MM.1S (cell line): Measurements from ENCODE around the gene AMY1A.
"Not testable (repeated sequence)": the region's sequence is repeated elsewhere in the genome, so short reads cannot be mapped to it uniquely, and the experiment has no call there.

Experiments
- DNase-seq: peaks from one replicate; pipeline ENCODE4 v3.0.0-alpha.2; 2015
- H2AFZ ChIP-seq: fragments of 300-600 bp; sonication (generic); 2 replicates; pipeline ENCODE4 v1.6.0; 2016; ENCODE audit warnings: antibody characterized with exemption, low read length
- H3F3A ChIP-seq: fragments of 300-600 bp; sonication (generic); 2 replicates; pipeline ENCODE4 v1.6.1; 2016; ENCODE audit warnings: mild to moderate bottlenecking, antibody characterized with exemption, low read length, moderate library complexity, mixed read lengths; ENCODE audit not compliant: insufficient read depth
- H3K27ac ChIP-seq: fragments of 300-600 bp; sonication (generic); 2 replicates; pipeline ENCODE4 v1.5.1; 2016; ENCODE audit warnings: mild to moderate bottlenecking, low read length
- H3K27me3 ChIP-seq: fragments of 300-600 bp; sonication (generic); replicated peaks from 2 replicates; pipeline ENCODE4 v1.6.0; 2016; ENCODE audit warnings: low read length; ENCODE audit not compliant: insufficient read depth
- H3K36me3 ChIP-seq: fragments of 300-600 bp; sonication (generic); replicated peaks from 2 replicates; pipeline ENCODE4 v1.6.1; 2016; ENCODE audit warnings: mild to moderate bottlenecking, low read length, mixed read lengths; ENCODE audit not compliant: insufficient read depth
- H3K4me1 ChIP-seq: fragments of 300-600 bp; sonication (generic); 2 replicates; pipeline ENCODE4 v1.6.1; 2016; ENCODE audit warnings: low read length, mixed read lengths
- H3K4me2 ChIP-seq: fragments of 300-600 bp; sonication (generic); 2 replicates; pipeline ENCODE4 v1.6.0; 2016; ENCODE audit warnings: low read depth, low read length
- H3K4me3 ChIP-seq: fragments of 300-600 bp; sonication (generic); 2 replicates; pipeline ENCODE4 v1.5.1; 2016; ENCODE audit warnings: low read length, mixed read lengths
- H3K79me2 ChIP-seq: fragments of 300-600 bp; sonication (generic); 2 replicates; pipeline ENCODE4 v1.6.1; 2016; ENCODE audit warnings: mixed run types, low read length, mixed read lengths
- H3K9ac ChIP-seq: fragments of 300-600 bp; sonication (generic); 2 replicates; pipeline ENCODE4 v1.6.1; 2016; ENCODE audit warnings: low read length, mixed read lengths
- H3K9me2 ChIP-seq: fragments of 300-600 bp; sonication (generic); replicated peaks from 2 replicates; pipeline ENCODE4 v1.6.1; 2016; ENCODE audit warnings: mild to moderate bottlenecking, low read length, mixed read lengths; ENCODE audit not compliant: insufficient read depth
- H3K9me3 ChIP-seq: fragments of 300-600 bp; sonication (generic); replicated peaks from 2 replicates; pipeline ENCODE4 v1.6.1; 2016; ENCODE audit warnings: mild to moderate bottlenecking, low read length, mixed read lengths; ENCODE audit not compliant: insufficient read depth
- H4K20me1 ChIP-seq: fragments of 300-600 bp; sonication (generic); 2 replicates; pipeline ENCODE4 v1.6.1; 2016; ENCODE audit warnings: mild to moderate bottlenecking, low read length, moderate library complexity, mixed read lengths; ENCODE audit not compliant: insufficient read depth
- EZH2 ChIP-seq: fragments of 300-600 bp; sonication (generic); optimal IDR thresholded peaks from 2 replicates; pipeline ENCODE3; 2017; ENCODE audit warnings: low read depth, mild to moderate bottlenecking, antibody characterized with exemption, low read length, mixed read lengths
- EZH2phosphoT487 ChIP-seq: fragments of 300-600 bp; sonication (generic); IDR thresholded peaks from 2 replicates; pipeline ENCODE4 v1.6.1; 2018; ENCODE audit warnings: antibody characterized with exemption, low read length
- TF ChIP-seq, protein P1 (sequence below): fragments of 300-600 bp; sonication (generic); IDR thresholded peaks from 2 replicates; pipeline ENCODE4 v1.5.1; 2016; ENCODE audit warnings: antibody characterized with exemption, low read length, mixed read lengths

The AMY1A gene

DNA sequence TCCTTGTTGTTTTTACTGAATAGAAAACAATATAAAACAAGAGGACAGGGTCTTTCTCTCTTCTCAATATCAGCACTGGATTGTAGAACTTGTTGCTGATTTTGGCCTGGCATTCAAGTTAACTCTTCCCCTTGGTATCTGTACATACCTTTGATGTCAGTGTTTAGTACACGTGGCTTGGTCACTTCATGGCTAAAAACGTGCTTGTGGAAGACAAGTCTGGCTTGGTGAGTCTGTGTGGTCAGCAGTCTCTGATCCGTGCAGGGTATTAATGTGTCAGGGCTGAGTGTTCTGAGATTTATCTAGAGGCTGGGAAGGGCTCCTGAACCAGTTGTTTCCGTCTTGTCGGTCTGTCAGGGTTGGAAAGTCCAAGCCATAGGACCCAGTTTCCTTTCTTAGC lies at the start of gene AMY1A:
TSS of gene AMY1A (plus strand) at position 301 of the 400 bp plus-strand sequence. CDS start 571 bp downstream, outside the sequence.
- H4K20me1 ChIP-seq, H3K27ac ChIP-seq, H2AFZ ChIP-seq, H3K4me3 ChIP-seq, H3K27me3 ChIP-seq, DNase-seq, H3K4me2 ChIP-seq, H3K79me2 ChIP-seq, H3K4me1 ChIP-seq, H3K36me3 ChIP-seq, H3K9ac ChIP-seq, H3K9me3 ChIP-seq, H3K9me2 ChIP-seq, H3F3A ChIP-seq: not testable (repeated sequence)

DNA sequence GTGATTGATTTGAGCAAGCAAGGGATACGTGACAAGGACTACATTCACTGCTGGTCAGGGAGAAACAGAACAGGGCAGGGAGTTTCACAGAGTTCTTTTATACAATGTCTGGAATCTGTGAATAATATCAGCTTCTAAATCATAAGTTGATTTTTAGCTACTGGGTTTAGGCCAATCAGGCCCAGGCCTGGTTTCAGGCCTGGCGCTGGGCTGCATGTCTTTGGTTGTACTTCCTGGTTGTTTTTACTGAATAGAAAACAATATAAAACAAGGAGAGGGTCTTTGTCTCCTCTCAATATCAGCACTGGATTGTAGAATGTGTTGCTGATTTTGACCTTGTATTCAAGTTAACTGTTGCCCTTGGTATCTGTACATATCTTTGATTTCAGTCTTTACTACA lies 39.2 kb upstream of the AMY1A start:
- no peaks in the 10 kb centered on the region for H4K20me1 ChIP-seq
- no peaks in the 10 kb centered on the region for H3K27me3 ChIP-seq
- no peaks in the 10 kb centered on the region for H3F3A ChIP-seq
- no peak overlapping the region for H2AFZ ChIP-seq
- H3K9ac ChIP-seq, result no peak overlapping the region
- no peaks in the 10 kb centered on the region for H3K4me1 ChIP-seq
- no peak for DNase-seq
- no peaks in the 10 kb centered on the region for H3K9me3 ChIP-seq
- TF ChIP-seq, protein P1, sequence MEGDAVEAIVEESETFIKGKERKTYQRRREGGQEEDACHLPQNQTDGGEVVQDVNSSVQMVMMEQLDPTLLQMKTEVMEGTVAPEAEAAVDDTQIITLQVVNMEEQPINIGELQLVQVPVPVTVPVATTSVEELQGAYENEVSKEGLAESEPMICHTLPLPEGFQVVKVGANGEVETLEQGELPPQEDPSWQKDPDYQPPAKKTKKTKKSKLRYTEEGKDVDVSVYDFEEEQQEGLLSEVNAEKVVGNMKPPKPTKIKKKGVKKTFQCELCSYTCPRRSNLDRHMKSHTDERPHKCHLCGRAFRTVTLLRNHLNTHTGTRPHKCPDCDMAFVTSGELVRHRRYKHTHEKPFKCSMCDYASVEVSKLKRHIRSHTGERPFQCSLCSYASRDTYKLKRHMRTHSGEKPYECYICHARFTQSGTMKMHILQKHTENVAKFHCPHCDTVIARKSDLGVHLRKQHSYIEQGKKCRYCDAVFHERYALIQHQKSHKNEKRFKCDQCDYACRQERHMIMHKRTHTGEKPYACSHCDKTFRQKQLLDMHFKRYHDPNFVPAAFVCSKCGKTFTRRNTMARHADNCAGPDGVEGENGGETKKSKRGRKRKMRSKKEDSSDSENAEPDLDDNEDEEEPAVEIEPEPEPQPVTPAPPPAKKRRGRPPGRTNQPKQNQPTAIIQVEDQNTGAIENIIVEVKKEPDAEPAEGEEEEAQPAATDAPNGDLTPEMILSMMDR, result no peak
- TF ChIP-seq EZH2phosphoT487 (no peak), EZH2 (no peak)
- no peak overlapping the region for H3K4me2 ChIP-seq
- no peak overlapping the region for H3K4me3 ChIP-seq
- no peaks in the 10 kb centered on the region for H3K36me3 ChIP-seq
- H3K79me2 ChIP-seq, result no peaks in the 10 kb centered on the region
- H3K27ac ChIP-seq, result no peak overlapping the region
- H3K9me2 ChIP-seq, result no peaks in the 10 kb centered on the region

DNA sequence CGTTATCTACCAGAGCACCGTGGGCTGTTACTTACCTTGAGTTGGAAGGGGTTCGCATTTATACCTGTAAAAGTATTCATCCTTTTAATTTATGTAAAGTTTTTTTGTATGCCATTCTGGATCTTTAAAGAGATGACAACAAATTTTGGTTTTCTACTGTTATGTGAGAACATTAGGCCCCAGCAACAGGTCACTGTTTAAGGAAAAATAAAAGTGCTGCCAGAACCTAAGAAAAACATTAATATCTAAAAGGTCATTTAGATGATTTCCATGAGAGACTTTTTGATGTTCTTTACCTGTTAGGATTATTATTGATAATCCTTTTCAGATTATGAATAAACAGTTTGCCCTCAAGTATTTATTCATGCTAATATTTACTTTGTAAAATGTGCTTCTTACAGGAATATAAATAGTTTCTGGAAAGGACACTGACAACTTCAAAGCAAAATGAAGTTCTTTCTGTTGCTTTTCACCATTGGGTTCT lies 38.5 kb upstream of the AMY1A start, which contains the start of gene AMY2A:
TSS of gene AMY2A (plus strand) at position 434 of the 484 bp plus-strand sequence. CDS start at position 448, 14 bp downstream.
- DNase-seq, H4K20me1 ChIP-seq, H3K4me2 ChIP-seq, H3K27ac ChIP-seq, H3K4me1 ChIP-seq, H3F3A ChIP-seq, H2AFZ ChIP-seq, H3K9ac ChIP-seq, H3K4me3 ChIP-seq, H3K9me2 ChIP-seq, H3K27me3 ChIP-seq, H3K36me3 ChIP-seq, H3K79me2 ChIP-seq, H3K9me3 ChIP-seq: not testable (repeated sequence)

DNA sequence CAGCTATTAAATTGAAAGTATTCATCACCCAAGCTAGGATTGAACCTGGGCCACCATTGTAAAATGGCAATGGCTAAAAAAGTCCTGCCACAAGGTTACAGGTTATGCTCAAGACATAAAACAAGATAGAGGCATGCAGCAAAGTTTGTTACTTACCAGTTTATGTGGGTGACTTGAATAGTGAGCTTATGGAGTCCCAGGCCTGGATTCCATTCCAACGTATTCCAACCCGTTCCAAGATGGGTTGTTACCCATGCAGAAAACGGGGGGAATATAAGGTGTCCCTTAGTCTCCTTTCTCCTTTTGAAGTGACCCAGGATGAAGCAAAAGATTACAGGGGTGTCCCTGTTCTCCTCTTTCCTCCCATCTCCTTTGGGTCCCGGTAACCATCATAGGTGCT lies 28.1 kb upstream of the AMY1A start:
- not testable (repeated sequence) for H3F3A ChIP-seq, H3K36me3 ChIP-seq, H3K79me2 ChIP-seq, H3K27me3 ChIP-seq, H3K4me3 ChIP-seq, H2AFZ ChIP-seq, H3K4me2 ChIP-seq, H3K9me3 ChIP-seq, H3K9me2 ChIP-seq, H3K9ac ChIP-seq, H3K27ac ChIP-seq, H4K20me1 ChIP-seq, H3K4me1 ChIP-seq, DNase-seq

DNA sequence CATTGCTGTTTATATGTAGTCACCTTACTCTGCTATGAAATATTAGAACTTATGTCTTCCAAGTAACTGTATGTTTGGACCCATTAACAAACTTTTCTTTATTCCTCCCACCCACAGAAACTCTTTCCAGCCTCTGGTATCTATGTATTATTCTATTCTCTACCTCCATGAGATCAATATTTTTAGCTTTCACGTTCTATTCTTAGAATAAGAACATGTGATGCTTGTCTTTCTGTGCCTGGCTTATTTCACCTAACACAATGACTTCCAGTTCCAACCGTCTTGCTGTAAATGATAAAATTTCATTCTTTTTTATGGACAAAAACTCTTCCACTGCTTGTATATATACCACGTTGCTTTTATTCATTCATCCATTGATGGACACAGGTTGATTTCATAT lies 14.4 kb upstream of the AMY1A start:
- not testable (repeated sequence) for H3K4me3 ChIP-seq, H3K9me2 ChIP-seq, H2AFZ ChIP-seq, H3K27me3 ChIP-seq, H3K27ac ChIP-seq, H3F3A ChIP-seq, H3K4me1 ChIP-seq, H3K79me2 ChIP-seq, DNase-seq, H3K4me2 ChIP-seq, H3K9ac ChIP-seq, H3K36me3 ChIP-seq, H3K9me3 ChIP-seq, H4K20me1 ChIP-seq

DNA sequence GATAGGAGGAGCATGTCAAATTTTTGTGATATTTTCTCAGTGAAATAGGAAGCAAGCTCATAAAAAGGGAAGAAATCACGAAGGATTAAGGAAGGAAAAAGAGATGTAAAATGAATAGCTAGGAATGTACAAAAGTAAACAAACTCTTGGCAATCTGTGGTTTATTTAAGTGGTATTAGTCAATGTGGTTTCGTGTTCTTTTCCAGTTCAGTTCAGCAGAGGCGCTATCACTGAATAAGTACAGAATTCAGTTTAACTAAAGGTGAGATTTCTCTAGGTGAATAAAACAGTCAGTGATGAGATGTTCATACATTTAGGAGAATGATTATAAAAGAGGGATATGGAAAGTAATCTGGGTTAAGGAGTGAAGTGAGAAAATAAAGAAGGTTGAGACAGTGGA lies 11.7 kb upstream of the AMY1A start:
- H4K20me1 ChIP-seq, H3K36me3 ChIP-seq, H2AFZ ChIP-seq, H3K4me3 ChIP-seq, H3F3A ChIP-seq, H3K4me1 ChIP-seq, H3K27me3 ChIP-seq, H3K9ac ChIP-seq, H3K9me2 ChIP-seq, H3K27ac ChIP-seq, H3K4me2 ChIP-seq, H3K9me3 ChIP-seq, DNase-seq, H3K79me2 ChIP-seq: not testable (repeated sequence)

DNA sequence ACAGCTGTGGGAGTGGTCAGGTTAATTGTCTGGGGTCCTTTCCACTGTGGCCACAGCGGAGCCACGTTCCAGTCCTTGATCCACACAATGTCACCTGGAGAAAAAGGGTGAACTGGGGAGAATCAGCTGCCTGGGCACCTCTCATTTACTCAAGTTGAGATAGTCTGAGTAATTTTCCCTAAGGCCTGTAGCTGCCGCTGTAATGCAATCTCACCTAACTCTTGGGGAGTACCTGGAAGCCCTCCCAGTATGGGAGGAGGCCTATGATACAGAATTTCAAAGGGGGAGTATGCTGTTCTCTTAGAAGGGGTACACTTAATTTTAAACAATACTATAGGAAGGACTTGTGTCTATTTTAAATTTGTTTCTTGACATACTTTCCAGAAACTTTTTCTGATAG lies 5.3 kb upstream of the AMY1A start:
- H3K9ac ChIP-seq, H3F3A ChIP-seq, H3K9me3 ChIP-seq, H4K20me1 ChIP-seq, H2AFZ ChIP-seq, H3K36me3 ChIP-seq, H3K9me2 ChIP-seq, H3K27ac ChIP-seq, H3K4me3 ChIP-seq, H3K79me2 ChIP-seq, H3K4me2 ChIP-seq, H3K4me1 ChIP-seq, H3K27me3 ChIP-seq, DNase-seq: not testable (repeated sequence)
